Spleen (tissue), 11 donors: ENCODE measurements around the gene TMTC3. TPM values are rescaled to one million over a fixed set of nuclear protein-coding genes. Genes with fewer than 3 reads are reported as not detected.

Experiments
- DNase-seq: peaks from one replicate; pipeline ENCODE4 v3.0.0-alpha.2; 2020
- H3K27ac ChIP-seq, 8 donors: fragments of 200-600 bp; sonication (generic) in 7 of 8; 1 replicate in 4 of 8; 2 replicates in 4 of 8; pipeline versions ENCODE4 v1.5.0 to v1.8.0; 2016 to 2021; ENCODE audit warnings: inconsistent platforms in 4 of 8, mild to moderate bottlenecking in 4 of 8, moderate library complexity in 1 of 8
- H3K27me3 ChIP-seq, 7 donors: fragments of 200-600 bp; sonication (generic) in 6 of 7; replicated peaks in 1 of 7; 1 replicate in 4 of 7; 2 replicates in 3 of 7; pipeline versions ENCODE4 v1.5.0 to v1.8.0; 2016 to 2021; ENCODE audit warnings: inconsistent platforms in 3 of 7, mild to moderate bottlenecking in 1 of 7
- H3K36me3 ChIP-seq, 6 donors: fragments of 200-600 bp; sonication (generic) in 5 of 6; 1 replicate in 4 of 6; 2 replicates in 2 of 6; pipeline versions ENCODE4 v1.5.0 to v1.8.0; 2016 to 2021; ENCODE audit warnings: inconsistent platforms in 2 of 6
- H3K4me1 ChIP-seq, 6 donors: fragments of 200-600 bp; sonication (generic) in 5 of 6; 1 replicate in 3 of 6; 2 replicates in 3 of 6; pipeline versions ENCODE4 v1.5.0 to v1.8.0; 2016 to 2021; ENCODE audit warnings: inconsistent platforms in 3 of 6
- H3K4me3 ChIP-seq, 8 donors: fragments of 200-600 bp; sonication (generic) in 7 of 8; 1 replicate in 4 of 8; 2 replicates in 4 of 8; pipeline versions ENCODE4 v1.5.0 to v1.8.0; 2016 to 2021; ENCODE audit warnings: inconsistent platforms in 4 of 8, mild to moderate bottlenecking in 4 of 8, moderate library complexity in 2 of 8
- H3K9me3 ChIP-seq, 8 donors: fragments of 200-600 bp; sonication (generic) in 7 of 8; 1 replicate in 4 of 8; 2 replicates in 4 of 8; pipeline versions ENCODE4 v1.5.0 to v1.8.0; 2016 to 2021; ENCODE audit warnings: inconsistent platforms in 4 of 8
- CTCF ChIP-seq, 11 experiments: fragments of 200-600 bp in 7 of 11; fragments of 450-650 bp in 4 of 11; sonication (generic) in 4 of 11; IDR thresholded peaks in 8 of 11; conservative IDR thresholded peaks in 3 of 11; 1 replicate in 7 of 11; 2 replicates in 4 of 11; pipeline versions ENCODE4 v1.4.0 to v1.8.0; 2016 to 2021; ENCODE audit warnings: antibody characterized with exemption in 11 of 11, inconsistent platforms in 4 of 11, mild to moderate bottlenecking in 1 of 11
- POLR2A ChIP-seq, 3 donors: fragments of 450-650 bp; IDR thresholded peaks; one replicate each; pipeline ENCODE4 v1.5.1; 2017; ENCODE audit warnings: antibody characterized with exemption in 3 of 3, mild to moderate bottlenecking in 1 of 3
- POLR2AphosphoS5 ChIP-seq, 3 donors: sonication (generic); formaldehyde crosslinking; IDR thresholded peaks; one replicate each; pipeline ENCODE4 v1.5.1; 2017; ENCODE audit warnings: antibody characterized with exemption in 3 of 3
- WGBS, 5 donors: extraction: QIAGEN DNeasy Blood & Tissue Kit in 3 of 5; methylation state at CpG; one replicate each; pipeline versions ENCODE4 v1.1.5 to v1.1.7; 2013 to 2018; 5-methylcytosine and 5-hydroxymethylcytosine counted together
- intact Hi-C: fragments of 100-400 bp; cut with DNase I; formaldehyde crosslinking; loops from one replicate; pipeline ENCODE4 v1.15.0; 2023; ENCODE audit warnings: low total_unique reads
- polyA plus RNA-seq, 3 donors: library from polyadenylated mRNA; stranded (reverse); fragments of 200-250 nt; gene quantifications; one replicate each; pipeline ENCODE4 v1.2.1, GENCODE V29; 2013
- total RNA-seq, 7 donors: library from RNA; depleted of rRNA in 3 of 7; stranded (reverse); fragments of >200 nt in 3 of 7; fragmentation: NEBNext Ultra II Directional in 4 of 7; extraction: Animal tissue kit (Norgen Biotek cat#: 25700) in 4 of 7; gene quantifications; one replicate each; pipeline versions ENCODE4 v1.1.0 to v1.2.1, GENCODE V29; 2016 to 2021
- donor health status: healthy with polysubstance abuse.
- donor health status: DM: no; HTN: no; CAD: no; lungs with moderate emphysema.
- donor health status: DM: no; HTN: no; CAD: no.
- donor health status: Bipolar disorder and iron deficiency.
- donor health status: healthy.
- donor health status: DM: no; HTN: no; CAD: no.
- donor health status: DM: yes; HTN: yes; CAD: no.

Gene TMTC3
- total and polyA plus RNA-seq, 10 donors, result 1.5 to 14.5 (median 10.1) TPM

- intact Hi-C loops, result no loop called here
- no peak for DNase-seq
- no peak overlapping the region for H3K27ac ChIP-seq
- no peak overlapping the region for H3K4me3 ChIP-seq
- no peaks in the 10 kb centered on the region for H3K9me3 ChIP-seq
- peaks cover 0 to 80% (median 35%) of the 10 kb centered on the region in 6 donors for H3K36me3 ChIP-seq
- H3K4me1 ChIP-seq, result no peaks in the 10 kb centered on the region
- TF ChIP-seq POLR2A (IDR thresholded peaks at IDR 0.05) (no peak), POLR2AphosphoS5 (IDR thresholded peaks at IDR 0.05) (no peak), CTCF (IDR thresholded peaks at IDR 0.05 in 8 of 11, conservative IDR thresholded peaks at IDR 0.05 in 3 of 11) (no peak)
- H3K27me3 ChIP-seq, result no peaks in the 10 kb centered on the region
- WGBS, 5 donors, result 94 to 100% (median 98%) methylated on average over 2 of the region's 2 CpGs
These were observed 21.3 kb downstream of the TMTC3 start for GRCh38 chr12:88163371-88163770.

- no peak for DNase-seq
- TF ChIP-seq POLR2AphosphoS5 (IDR thresholded peaks at IDR 0.05), result no peak
- no peak for TF ChIP-seq CTCF (IDR thresholded peaks at IDR 0.05 in 8 of 11, conservative IDR thresholded peaks at IDR 0.05 in 3 of 11)
- TF ChIP-seq POLR2A (IDR thresholded peaks at IDR 0.05), result no peak
- H3K27me3 ChIP-seq, result no peaks in the 10 kb centered on the region
- 69 to 94% (median 90%) methylated on average over 1 of the region's 1 CpG for WGBS, 5 donors
- intact Hi-C loops, result no loop called here
- peaks cover 0 to 96% (median 33%) of the 10 kb centered on the region in 6 donors for H3K36me3 ChIP-seq
- H3K27ac ChIP-seq, result no peak overlapping the region
- H3K4me1 ChIP-seq, result no peaks in the 10 kb centered on the region
- H3K9me3 ChIP-seq, result no peaks in the 10 kb centered on the region
- H3K4me3 ChIP-seq, result no peak overlapping the region
These were observed 24.1 kb downstream of the TMTC3 start for GRCh38 chr12:88166179-88166578.

GRCh38 chr12:88167384-88167783 lies 25.3 kb downstream of the TMTC3 start:
- intact Hi-C loops, result no loop called here
- Histone ChIP-seq H3K9me3 (no peaks in the 10 kb centered on the region), H3K27ac (no peak overlapping the region), H3K36me3 (peaks cover 0 to 100% (median 32%) of the 10 kb centered on the region in 6 donors), H3K4me3 (no peak overlapping the region), H3K27me3 (no peaks in the 10 kb centered on the region), H3K4me1 (no peaks in the 10 kb centered on the region)
- TF ChIP-seq POLR2AphosphoS5 (IDR thresholded peaks at IDR 0.05) (no peak), CTCF (IDR thresholded peaks at IDR 0.05 in 8 of 11, conservative IDR thresholded peaks at IDR 0.05 in 3 of 11) (no peak)
- no peak for DNase-seq
- WGBS, 5 donors, result 96 to 99% (median 98%) methylated on average over 2 of the region's 2 CpGs

- Histone ChIP-seq H3K27ac (no peak overlapping the region), H3K27me3 (no peaks in the 10 kb centered on the region), H3K9me3 (no peaks in the 10 kb centered on the region), H3K4me3 (no peak overlapping the region), H3K4me1 (no peaks in the 10 kb centered on the region), H3K36me3 (peaks cover 0 to 100% (median 36%) of the 10 kb centered on the region in 6 donors)
- TF ChIP-seq POLR2AphosphoS5 (IDR thresholded peaks at IDR 0.05), result no peak
- no peak for TF ChIP-seq POLR2A (IDR thresholded peaks at IDR 0.05)
- TF ChIP-seq CTCF (IDR thresholded peaks at IDR 0.05 in 8 of 11, conservative IDR thresholded peaks at IDR 0.05 in 3 of 11), result no peak
- no peak for DNase-seq
- intact Hi-C loops, result no loop called here
These were observed 30.8 kb downstream of the TMTC3 start for GRCh38 chr12:88172844-88173407.
